Epithelial cell of esophagus (primary cell): ENCODE data around the gene ZNF439.

Experiments
- DNase-seq: peaks from one replicate; pipeline ENCODE4 v3.0.0; 2010; ENCODE audit warnings: low read depth
- H3K4me3 ChIP-seq: 2 replicates; pipeline ENCODE4 v1.5.1; 2011; ENCODE audit warnings: mild to moderate bottlenecking, low read length, control low read depth
- TF ChIP-seq, protein P1 (sequence below): IDR thresholded peaks from 2 replicates; pipeline ENCODE4 v1.5.1; 2011; ENCODE audit warnings: low read depth, mild to moderate bottlenecking, low read length, control low read depth, inconsistent platforms; ENCODE audit not compliant: insufficient read depth; ENCODE audit errors: missing control alignments

The ZNF439 gene

DNA sequence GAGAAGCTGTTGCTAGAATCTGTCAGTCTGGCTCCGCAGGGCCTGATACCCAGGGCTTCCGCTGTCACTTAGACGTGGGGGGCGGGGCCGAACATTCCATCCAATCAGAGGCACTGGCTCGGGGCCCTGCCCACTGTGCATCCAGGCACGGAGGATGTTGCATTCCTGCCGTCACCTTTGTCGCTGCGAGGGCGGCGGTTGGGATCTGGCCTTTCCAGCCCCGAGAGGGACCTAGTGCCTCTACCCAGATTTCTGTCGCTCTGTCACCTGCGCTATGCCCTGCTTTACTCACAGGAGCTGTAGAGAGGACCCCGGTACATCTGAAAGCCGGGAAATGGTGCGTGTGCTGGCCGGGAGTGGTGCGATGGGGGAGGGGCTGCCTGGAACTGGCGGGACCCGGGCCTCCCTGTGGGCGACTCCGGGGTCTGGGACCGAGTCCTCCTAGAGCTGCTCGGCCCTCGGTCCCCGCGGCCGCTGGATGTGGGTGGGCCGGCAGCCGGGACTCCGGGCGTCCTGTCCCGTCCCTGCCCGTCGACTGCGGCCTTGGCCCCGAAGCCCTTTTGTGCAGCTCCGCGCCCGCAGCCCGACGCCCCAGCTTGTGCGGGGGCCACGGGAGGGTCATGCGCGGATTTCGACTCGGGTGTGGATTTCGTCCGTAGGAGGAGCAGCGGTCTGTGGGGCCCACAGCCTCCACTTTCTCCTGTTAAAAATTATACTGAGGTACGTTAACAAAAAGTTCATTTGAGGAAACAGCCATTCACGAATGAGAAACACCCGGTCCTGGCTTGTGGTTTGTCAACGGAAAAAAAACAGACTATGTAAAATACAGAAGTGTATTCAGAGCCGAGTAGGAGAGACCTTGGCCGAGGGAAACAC lies at the start of gene ZNF439:
ZNF439 (plus strand) TSS at position 133 of the 876 bp plus-strand sequence; CDS start at position 275, 142 bp downstream.
- DNase-seq: peak; percentile 64
- TF ChIP-seq, protein P1, sequence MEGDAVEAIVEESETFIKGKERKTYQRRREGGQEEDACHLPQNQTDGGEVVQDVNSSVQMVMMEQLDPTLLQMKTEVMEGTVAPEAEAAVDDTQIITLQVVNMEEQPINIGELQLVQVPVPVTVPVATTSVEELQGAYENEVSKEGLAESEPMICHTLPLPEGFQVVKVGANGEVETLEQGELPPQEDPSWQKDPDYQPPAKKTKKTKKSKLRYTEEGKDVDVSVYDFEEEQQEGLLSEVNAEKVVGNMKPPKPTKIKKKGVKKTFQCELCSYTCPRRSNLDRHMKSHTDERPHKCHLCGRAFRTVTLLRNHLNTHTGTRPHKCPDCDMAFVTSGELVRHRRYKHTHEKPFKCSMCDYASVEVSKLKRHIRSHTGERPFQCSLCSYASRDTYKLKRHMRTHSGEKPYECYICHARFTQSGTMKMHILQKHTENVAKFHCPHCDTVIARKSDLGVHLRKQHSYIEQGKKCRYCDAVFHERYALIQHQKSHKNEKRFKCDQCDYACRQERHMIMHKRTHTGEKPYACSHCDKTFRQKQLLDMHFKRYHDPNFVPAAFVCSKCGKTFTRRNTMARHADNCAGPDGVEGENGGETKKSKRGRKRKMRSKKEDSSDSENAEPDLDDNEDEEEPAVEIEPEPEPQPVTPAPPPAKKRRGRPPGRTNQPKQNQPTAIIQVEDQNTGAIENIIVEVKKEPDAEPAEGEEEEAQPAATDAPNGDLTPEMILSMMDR: no peak
- peak within 1 kb of the TSS; percentile 43 for H3K4me3 ChIP-seq

DNA sequence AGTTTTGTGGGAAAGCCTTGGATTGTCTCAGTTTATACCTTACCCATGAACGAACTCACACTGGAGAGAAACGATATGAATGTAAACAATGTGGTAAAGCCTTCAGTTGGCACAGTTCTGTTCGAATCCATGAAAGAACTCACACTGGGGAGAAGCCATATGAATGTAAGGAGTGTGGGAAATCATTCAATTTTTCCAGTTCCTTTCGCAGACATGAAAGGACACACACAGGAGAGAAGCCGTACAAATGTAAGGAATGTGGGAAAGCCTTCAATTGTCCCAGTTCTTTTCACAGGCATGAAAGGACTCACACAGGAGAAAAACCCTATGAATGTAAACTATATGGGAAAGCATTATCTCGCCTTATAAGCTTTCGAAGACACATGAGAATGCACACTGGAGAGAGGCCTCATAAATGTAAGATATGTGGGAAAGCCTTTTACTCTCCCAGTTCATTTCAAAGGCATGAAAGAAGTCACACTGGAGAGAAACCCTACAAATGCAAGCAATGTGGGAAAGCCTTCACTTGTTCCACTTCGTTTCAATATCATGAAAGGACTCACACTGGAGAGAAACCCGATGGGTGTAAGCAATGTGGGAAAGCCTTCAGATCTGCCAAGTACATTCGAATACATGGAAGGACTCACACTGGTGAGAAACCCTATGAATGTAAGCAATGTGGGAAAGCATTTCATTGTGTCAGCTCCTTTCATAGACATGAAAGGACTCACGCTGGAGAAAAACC lies 42.0 kb upstream of the ZNF439 start:
- DNase-seq: no peak
- H3K4me3 ChIP-seq: no peak overlapping the region
- TF ChIP-seq, protein P1: no peak

DNA sequence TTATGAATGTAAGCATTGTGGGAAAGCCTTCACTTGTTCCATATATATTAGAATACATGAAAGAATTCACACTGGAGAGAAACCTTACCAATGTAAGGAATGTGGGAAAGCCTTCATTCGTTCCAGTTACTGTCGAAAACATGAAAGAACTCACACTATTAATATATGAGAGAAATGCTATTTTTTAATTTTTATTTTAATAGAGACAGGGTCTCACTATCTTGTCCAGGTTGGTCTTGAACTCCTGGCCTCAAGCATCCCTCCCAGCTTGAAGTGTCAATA lies 41.5 kb upstream of the ZNF439 start:
- no peak overlapping the region for H3K4me3 ChIP-seq
- no peak for DNase-seq
- TF ChIP-seq, protein P1: no peak

- TF ChIP-seq, protein P1: no peak
- peak overlapping the region; percentile 83 for H3K4me3 ChIP-seq
- no peak for DNase-seq
Observed at GRCh38 chr19:11813703-11814028, 34.9 kb upstream of the ZNF439 start.

- peak within 1 kb of the TSS; percentile 83 for H3K4me3 ChIP-seq
- TF ChIP-seq, protein P1: no peak
- peak; percentile 97 for DNase-seq
Observed at GRCh38 chr19:11814029-11814699, 34.4 kb upstream of the ZNF439 start, which contains the start of gene ZNF440. Gene ZNF440 (plus strand): TSS chr19:11814273. CDS start chr19:11814448, 175 bp downstream.

- peak overlapping the region; percentile 83 for H3K4me3 ChIP-seq
- DNase-seq: peak; percentile 68
- TF ChIP-seq, protein P1: no peak
Observed at GRCh38 chr19:11814700-11815035, 33.9 kb upstream of the ZNF439 start.
